Epithelial cell of prostate (primary cell): ENCODE data around the gene NPPA.
"Not testable (repeated sequence)": the region's sequence is repeated elsewhere in the genome, so short reads cannot be mapped to it uniquely, and the experiment has no call there.

ENCODE experiments used
- DNase-seq: peaks from one replicate; pipeline ENCODE4 v3.0.0-alpha.2; 2011; ENCODE audit warnings: low read depth, low spot score
- H3K27ac ChIP-seq: fragments of 450-650 bp; 2 replicates; pipeline ENCODE4 v1.5.1; 2017; ENCODE audit warnings: mild to moderate bottlenecking

Gene NPPA

GRCh38 chr1:11823366-11824137 is 24.0 kb downstream of the NPPA start:
- H3K27ac ChIP-seq, result no peak overlapping the region
- no peak for DNase-seq

GRCh38 chr1:11822091-11822490 is 25.5 kb downstream of the NPPA start:
- no peak for DNase-seq
- no peak overlapping the region for H3K27ac ChIP-seq

- H3K27ac ChIP-seq, result no peak overlapping the region
- DNase-seq, result no peak
Observed at GRCh38 chr1:11817192-11817591, 30.4 kb downstream of the NPPA start.

- H3K27ac ChIP-seq, result no peak overlapping the region
- DNase-seq, result no peak
Observed at GRCh38 chr1:11813021-11813420, 34.6 kb downstream of the NPPA start.

- H3K27ac ChIP-seq, result peak overlapping the region; percentile 98
- no peak for DNase-seq
Observed at GRCh38 chr1:11807133-11807532, 40.5 kb downstream of the NPPA start.

- no peak for DNase-seq
- peak overlapping the region; percentile 98 for H3K27ac ChIP-seq
Observed at GRCh38 chr1:11806307-11806936, 41.2 kb downstream of the NPPA start.

GRCh38 chr1:11805422-11806306 is 41.9 kb downstream of the NPPA start, which contains the start of the genes CLCN6 and MTHFR:
CLCN6 (plus strand) TSS chr1:11806191; CDS start chr1:11806263, 72 bp downstream.
MTHFR (minus strand) TSS chr1:11805964; CDS start chr1:11803116, 2,848 bp downstream.
- peak; percentile 94 for DNase-seq

GRCh38 chr1:11804666-11805421 is 42.7 kb downstream of the NPPA start:
- no peak for DNase-seq
- H3K27ac ChIP-seq, result peak overlapping the region; percentile 98

More at GRCh38 chr1:11805422-11806306, 41.9 kb downstream of the NPPA start, which contains the start of the genes CLCN6 and MTHFR:
- H3K27ac ChIP-seq, result peak within 1 kb of the TSS; percentile 98

GRCh38 chr1:11803924-11804665 is 43.5 kb downstream of the NPPA start:
- H3K27ac ChIP-seq, result peak overlapping the region; percentile 98
- not testable (repeated sequence) for DNase-seq

GRCh38 chr1:11802973-11803885 is 44.4 kb downstream of the NPPA start:
- peak overlapping the region; percentile 98 for H3K27ac ChIP-seq
- no peak for DNase-seq

- no peak for DNase-seq
- no peak overlapping the region for H3K27ac ChIP-seq
Observed at GRCh38 chr1:11802616-11802972, 45.0 kb downstream of the NPPA start.

GRCh38 chr1:11800756-11801433 is 46.7 kb downstream of the NPPA start:
- H3K27ac ChIP-seq, result no peak overlapping the region
- no peak for DNase-seq

- H3K27ac ChIP-seq, result no peak overlapping the region
- no peak for DNase-seq
Observed at GRCh38 chr1:11800391-11800755, 47.2 kb downstream of the NPPA start.

GRCh38 chr1:11799896-11800295 is 47.7 kb downstream of the NPPA start:
- no peak for DNase-seq
- H3K27ac ChIP-seq, result no peak overlapping the region

- no peak overlapping the region for H3K27ac ChIP-seq
- DNase-seq, result no peak
Observed at GRCh38 chr1:11799099-11799498, 48.5 kb downstream of the NPPA start.

GRCh38 chr1:11797525-11798216 is 49.9 kb downstream of the NPPA start:
- no peak overlapping the region for H3K27ac ChIP-seq
- no peak for DNase-seq
